A549 (cell line): ENCODE results near the gene RGS19.

Source experiments
- NR3C1 ChIP-seq: fragments of >200 bp; sonication (Bioruptor Twin); formaldehyde crosslinking; IDR thresholded peaks from 3 replicates; pipeline ENCODE4 v1.6.1; 2017
- POLR2A ChIP-seq: IDR thresholded peaks from 2 replicates; pipeline ENCODE4 v1.6.1; 2012; ENCODE audit warnings: mild to moderate bottlenecking, low read length
- POLR2AphosphoS2 ChIP-seq: conservative IDR thresholded peaks from 2 replicates; pipeline ENCODE4 v1.6.1; 2012; ENCODE audit warnings: low read length, improper control_type of control experiment, inconsistent platforms
- RAD21 ChIP-seq, 2 experiments: fragments of >200 bp in 1 of 2; sonication (Bioruptor Twin) in 1 of 2; formaldehyde crosslinking in 1 of 2; IDR thresholded peaks in 1 of 2; conservative IDR thresholded peaks in 1 of 2; 2 replicates in 1 of 2; 3 replicates in 1 of 2; pipeline ENCODE4 v1.6.1; 2012 to 2018; ENCODE audit warnings: inconsistent platforms in 1 of 2
- RFX5 ChIP-seq: fragments of 450-650 bp; IDR thresholded peaks from 2 replicates; pipeline ENCODE4 v1.7.1; 2014; ENCODE audit warnings: antibody characterized with exemption, mild to moderate bottlenecking, moderate library complexity
- TF ChIP-seq, protein P1 (sequence below): fragments of >200 bp; sonication (Bioruptor Twin); formaldehyde crosslinking; IDR thresholded peaks from 3 replicates; pipeline ENCODE4 v1.5.1; 2016
- TF ChIP-seq, protein P2 (sequence below): fragments of 200-600 bp; sonication (generic); IDR thresholded peaks from 2 replicates; pipeline ENCODE4 v1.6.1; 2016; ENCODE audit warnings: antibody characterized with exemption, mild to moderate bottlenecking, moderate library complexity
- TF ChIP-seq, protein P3 (sequence below): IDR thresholded peaks from 2 replicates; pipeline ENCODE4 v1.6.1; 2012

DNA sequence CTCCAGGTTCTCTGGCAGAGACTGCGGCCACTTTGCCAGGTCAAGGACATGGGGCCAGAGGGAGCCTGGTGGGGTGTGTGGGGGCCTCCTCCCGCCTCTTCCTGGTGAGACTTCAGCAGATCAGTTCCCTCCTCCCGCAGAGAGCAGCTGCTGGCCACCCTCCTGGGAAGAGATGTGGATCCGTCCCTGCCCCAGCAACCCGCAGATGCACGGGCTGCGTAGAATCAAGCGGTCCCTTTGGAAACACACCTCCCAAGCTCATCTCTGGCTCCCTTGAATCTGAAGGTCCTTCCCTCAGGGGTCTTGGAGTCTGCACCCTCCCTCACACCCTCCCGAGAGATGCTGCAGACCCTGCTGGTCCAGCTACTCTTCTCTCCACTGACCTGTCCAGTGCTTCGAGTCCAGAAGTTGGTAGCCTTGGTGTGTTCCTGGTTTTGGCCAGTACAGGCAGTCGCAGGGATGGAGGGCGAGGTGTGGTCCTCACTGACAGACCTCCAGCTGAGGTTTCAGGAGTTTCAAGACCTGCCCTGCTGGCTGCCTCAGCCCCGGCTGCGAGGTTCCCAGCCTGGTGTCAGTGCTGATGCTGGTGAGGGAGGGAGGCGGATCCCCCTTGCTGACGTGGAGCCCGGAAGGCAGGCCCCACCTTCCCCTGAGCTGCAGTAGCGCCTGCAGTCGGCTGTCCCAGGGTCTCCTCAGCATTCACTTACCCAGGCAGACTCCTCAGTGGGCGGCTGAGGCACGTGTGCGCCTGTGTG, 27.8 kb upstream of the RGS19 start, which contains the start of gene NPBWR2:
- TF ChIP-seq, protein P1, sequence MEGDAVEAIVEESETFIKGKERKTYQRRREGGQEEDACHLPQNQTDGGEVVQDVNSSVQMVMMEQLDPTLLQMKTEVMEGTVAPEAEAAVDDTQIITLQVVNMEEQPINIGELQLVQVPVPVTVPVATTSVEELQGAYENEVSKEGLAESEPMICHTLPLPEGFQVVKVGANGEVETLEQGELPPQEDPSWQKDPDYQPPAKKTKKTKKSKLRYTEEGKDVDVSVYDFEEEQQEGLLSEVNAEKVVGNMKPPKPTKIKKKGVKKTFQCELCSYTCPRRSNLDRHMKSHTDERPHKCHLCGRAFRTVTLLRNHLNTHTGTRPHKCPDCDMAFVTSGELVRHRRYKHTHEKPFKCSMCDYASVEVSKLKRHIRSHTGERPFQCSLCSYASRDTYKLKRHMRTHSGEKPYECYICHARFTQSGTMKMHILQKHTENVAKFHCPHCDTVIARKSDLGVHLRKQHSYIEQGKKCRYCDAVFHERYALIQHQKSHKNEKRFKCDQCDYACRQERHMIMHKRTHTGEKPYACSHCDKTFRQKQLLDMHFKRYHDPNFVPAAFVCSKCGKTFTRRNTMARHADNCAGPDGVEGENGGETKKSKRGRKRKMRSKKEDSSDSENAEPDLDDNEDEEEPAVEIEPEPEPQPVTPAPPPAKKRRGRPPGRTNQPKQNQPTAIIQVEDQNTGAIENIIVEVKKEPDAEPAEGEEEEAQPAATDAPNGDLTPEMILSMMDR, result no peak
- TF ChIP-seq, protein P2, sequence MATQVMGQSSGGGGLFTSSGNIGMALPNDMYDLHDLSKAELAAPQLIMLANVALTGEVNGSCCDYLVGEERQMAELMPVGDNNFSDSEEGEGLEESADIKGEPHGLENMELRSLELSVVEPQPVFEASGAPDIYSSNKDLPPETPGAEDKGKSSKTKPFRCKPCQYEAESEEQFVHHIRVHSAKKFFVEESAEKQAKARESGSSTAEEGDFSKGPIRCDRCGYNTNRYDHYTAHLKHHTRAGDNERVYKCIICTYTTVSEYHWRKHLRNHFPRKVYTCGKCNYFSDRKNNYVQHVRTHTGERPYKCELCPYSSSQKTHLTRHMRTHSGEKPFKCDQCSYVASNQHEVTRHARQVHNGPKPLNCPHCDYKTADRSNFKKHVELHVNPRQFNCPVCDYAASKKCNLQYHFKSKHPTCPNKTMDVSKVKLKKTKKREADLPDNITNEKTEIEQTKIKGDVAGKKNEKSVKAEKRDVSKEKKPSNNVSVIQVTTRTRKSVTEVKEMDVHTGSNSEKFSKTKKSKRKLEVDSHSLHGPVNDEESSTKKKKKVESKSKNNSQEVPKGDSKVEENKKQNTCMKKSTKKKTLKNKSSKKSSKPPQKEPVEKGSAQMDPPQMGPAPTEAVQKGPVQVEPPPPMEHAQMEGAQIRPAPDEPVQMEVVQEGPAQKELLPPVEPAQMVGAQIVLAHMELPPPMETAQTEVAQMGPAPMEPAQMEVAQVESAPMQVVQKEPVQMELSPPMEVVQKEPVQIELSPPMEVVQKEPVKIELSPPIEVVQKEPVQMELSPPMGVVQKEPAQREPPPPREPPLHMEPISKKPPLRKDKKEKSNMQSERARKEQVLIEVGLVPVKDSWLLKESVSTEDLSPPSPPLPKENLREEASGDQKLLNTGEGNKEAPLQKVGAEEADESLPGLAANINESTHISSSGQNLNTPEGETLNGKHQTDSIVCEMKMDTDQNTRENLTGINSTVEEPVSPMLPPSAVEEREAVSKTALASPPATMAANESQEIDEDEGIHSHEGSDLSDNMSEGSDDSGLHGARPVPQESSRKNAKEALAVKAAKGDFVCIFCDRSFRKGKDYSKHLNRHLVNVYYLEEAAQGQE, result no peak
- TF ChIP-seq NR3C1 (no peak), POLR2A (no peak), POLR2AphosphoS2 (no peak), RFX5 (no peak), RAD21 (conservative IDR thresholded peaks at IDR 0.05 in 1 of 2, IDR thresholded peaks at IDR 0.05 in 1 of 2) (no peak)
- TF ChIP-seq, protein P3, sequence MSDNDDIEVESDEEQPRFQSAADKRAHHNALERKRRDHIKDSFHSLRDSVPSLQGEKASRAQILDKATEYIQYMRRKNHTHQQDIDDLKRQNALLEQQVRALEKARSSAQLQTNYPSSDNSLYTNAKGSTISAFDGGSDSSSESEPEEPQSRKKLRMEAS, result no peak
